Stimulated activated CD8-positive, alpha-beta memory T cell treated with anti-CD3 and anti-CD28 coated beads, Interleukin-2, amount 100 ng/mL, for 48 hours (primary cell): ENCODE data around the gene VTI1B.

Experiments used
- DNase-seq, 2 donors: peaks; one replicate each; pipeline ENCODE4 v3.0.0-alpha.2; 2020; ENCODE audit warnings: low read depth in 2 of 2

VTI1B gene

DNA sequence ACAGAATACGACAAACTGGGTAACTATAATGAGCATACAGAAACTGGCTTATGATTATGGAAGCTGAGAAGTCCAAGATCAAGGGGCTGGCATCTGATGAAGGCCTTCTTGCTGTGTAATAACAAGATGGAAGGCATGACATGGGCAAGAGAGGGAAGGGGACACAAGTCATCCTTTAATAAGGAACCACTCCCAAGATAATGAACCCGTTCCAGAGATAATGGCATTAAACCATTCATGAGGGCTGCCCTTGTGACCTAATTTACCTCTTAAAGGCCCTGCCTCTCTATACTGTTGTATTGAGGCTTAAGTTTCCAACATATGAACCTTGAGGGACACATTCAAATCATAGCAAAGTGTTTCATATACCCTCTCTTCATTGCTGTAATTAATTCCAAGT is 4.6 kb upstream of the VTI1B start:
- DNase-seq = no peak

GRCh38 chr14:67675219-67675582 is 769 bp upstream of the VTI1B start:
- peak in 1 of 2 donors; percentile 5 for DNase-seq

DNA sequence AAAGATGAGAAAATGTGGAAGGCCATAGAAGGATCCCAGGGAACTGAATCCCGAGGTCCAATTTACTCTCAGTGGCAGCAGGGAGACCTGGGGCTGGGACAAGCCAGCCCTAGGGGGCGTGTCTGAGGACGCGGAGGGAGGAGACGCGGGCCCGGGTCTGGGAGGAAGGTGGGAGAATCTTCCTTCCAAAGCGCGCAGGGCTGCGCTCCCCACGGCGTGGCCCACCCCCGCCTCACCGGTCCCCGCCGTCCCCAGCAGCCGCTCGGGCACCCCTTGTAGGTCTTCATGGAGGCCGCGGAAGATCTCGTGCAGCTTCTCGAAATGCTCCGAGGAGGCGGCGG is 323 bp downstream of the VTI1B start:
- DNase-seq = peak; percentile 33 to 47

GRCh38 chr14:67673451-67673850 is 981 bp downstream of the VTI1B start:
- no peak for DNase-seq

- DNase-seq = no peak
These were observed 5.9 kb downstream of the VTI1B start for GRCh38 chr14:67668559-67668958.

DNA sequence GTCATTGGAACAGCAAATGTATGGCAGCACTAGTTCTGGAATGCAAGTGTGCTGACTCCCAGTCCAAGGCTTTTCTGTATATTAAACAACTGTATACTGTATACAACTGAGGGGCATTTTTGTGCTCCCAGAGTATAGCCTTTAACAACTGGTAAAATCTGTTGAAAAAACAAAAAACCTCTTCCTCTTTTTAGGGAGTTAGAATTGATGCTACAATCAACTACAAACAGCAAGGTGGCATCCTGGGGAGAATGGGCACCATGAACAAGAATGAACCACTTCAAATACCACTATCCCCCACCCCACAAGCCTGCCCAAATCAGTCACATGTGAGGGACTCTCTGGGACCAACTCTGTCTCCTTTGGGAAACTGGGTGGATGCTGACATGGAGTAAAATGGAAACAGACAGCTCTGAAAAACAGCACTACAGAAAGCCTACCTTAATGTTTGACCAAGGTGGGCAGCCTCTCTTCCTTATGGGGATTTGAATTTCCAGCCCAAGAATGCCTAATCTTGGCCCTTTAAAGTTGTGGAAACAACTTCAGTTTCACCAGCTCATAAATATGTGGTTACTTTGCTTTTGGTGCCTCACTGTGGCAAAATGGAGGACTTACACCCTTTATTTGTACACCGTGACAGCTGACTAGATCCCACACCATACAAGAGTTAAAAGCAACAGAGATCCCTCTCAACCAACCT is 7.5 kb downstream of the VTI1B start:
- no peak for DNase-seq

DNA sequence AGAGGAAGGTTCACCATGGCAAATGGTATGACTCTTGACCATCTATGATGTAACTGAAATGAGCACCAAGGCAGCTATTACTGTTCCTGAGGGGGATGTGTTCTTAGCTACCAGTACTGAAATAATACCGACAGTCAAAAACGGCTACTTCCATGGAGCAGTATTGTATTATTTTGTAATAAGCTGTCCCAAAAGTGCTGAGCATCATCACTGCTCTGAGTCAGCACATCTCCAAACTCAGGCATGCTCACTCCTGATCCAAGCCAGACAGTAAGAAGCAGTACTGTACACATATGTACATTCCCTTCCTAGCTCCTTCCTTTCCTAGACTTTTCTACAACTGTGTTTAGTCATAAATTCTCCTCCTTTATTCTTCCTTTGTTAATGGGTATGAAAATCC is 8.6 kb downstream of the VTI1B start:
- DNase-seq = no peak

- DNase-seq = no peak
These were observed 10.8 kb downstream of the VTI1B start for GRCh38 chr14:67663633-67664032.

- DNase-seq = no peak
These were observed 20.7 kb downstream of the VTI1B start for GRCh38 chr14:67653651-67654280.

GRCh38 chr14:67652189-67652588 is 22.2 kb downstream of the VTI1B start:
- no peak for DNase-seq

DNA sequence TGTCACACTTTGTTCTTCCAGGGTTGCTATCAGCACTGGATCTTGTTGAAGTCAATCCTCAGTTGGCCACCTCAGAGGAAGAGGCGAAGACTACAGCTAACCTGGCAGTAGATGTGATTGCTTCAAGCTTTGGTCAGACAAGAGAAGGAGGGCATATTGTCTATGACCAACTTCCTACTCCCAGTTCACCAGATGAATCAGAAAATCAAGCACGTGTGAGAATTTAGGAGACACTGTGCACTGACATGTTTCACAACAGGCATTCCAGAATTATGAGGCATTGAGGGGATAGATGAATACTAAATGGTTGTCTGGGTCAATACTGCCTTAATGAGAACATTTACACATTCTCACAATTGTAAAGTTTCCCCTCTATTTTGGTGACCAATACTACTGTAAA is 23.7 kb downstream of the VTI1B start:
- no peak for DNase-seq

GRCh38 chr14:67650151-67650550 is 24.3 kb downstream of the VTI1B start:
- DNase-seq = no peak

- no peak for DNase-seq
These were observed 28.3 kb downstream of the VTI1B start for GRCh38 chr14:67646131-67646530.

GRCh38 chr14:67645414-67645813 is 29.0 kb downstream of the VTI1B start:
- no peak for DNase-seq

GRCh38 chr14:67644428-67644827 is 30.0 kb downstream of the VTI1B start:
- no peak for DNase-seq

- DNase-seq = no peak
These were observed 30.7 kb downstream of the VTI1B start for GRCh38 chr14:67643713-67644112.

DNA sequence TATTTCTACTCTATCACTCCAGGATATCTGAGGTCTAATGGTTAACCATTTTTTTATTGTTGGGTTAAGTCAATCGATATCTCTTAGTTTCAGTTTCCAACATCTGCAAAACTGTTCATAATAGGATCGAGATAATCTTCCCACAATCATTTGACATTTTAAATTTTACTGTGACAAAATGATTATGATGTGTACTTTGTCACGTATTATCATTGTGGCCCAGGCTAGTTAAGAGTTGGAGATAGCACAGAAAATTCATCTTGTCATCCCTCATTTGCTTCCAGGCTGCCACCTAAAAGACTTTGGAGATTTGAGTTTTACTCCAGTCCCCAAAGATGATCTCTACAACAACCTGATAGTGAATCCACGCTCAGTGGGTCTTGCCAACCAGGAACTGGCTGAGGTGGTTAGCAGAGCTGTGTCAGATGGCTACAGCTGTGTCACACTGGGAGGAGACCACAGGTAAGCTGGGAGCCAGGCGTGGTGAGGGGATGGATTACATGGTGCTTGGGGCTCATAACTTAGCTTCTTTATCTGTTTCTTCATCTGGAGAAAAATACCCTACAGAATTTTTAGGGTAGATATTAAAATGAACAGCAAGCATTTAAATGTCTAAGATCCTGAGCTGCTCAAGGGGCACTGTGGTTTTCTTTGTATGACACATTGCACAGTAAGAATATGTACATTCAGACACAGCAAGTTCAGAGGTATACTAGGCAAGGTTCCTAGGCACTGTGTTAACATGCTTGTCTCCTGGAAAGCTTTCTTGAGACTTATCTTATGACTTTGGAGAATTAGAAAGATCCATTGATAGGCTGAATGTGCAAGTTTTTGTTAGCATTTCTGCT is 32.3 kb downstream of the VTI1B start:
- DNase-seq = no peak

- no peak for DNase-seq
These were observed 33.0 kb downstream of the VTI1B start for GRCh38 chr14:67641480-67641879.

DNA sequence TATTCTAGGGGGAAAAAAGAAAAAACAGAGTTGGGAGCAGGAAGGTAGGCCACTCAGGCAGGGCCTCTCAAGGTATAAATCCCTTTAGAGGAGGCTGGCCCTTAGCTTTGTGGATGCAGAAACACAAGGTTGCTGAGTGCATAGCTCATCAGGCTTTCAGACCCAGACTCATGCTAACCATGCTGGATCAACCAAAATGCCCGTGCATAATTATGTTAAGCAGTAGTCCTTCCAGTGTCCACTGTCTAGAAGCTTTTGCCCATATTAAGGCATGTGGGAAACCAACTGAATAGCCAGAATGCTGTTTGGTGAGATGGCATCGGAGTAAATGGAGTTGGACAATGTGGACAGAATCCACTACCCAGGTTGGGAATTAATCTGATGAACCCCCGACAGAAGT is 35.8 kb downstream of the VTI1B start:
- DNase-seq = no peak

DNA sequence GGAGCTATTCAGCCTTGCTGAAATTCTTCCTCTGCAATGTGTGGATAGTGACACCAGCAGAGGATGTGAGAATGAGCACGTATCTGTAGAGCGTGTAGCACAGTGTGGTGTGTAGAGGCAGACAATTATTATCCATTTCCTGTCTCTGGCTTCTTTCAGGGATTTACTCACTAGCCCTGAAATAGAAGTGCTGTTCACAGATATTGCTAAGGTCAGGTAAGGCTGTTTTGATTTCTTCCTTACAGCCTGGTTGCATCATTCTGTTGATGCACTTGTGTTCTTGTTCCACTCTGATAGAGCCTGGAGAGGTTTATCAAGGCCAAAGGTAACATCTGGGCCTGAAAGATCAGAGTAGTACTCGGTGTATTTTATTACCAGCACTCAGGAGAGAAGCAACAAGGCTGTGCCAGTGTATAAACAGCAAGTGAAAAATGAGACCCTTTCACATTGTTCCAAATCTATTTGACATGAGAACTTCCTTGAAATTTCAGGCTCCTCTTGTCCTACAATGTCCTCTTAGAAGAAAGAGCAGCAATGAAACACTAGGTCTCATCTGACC is 38.0 kb downstream of the VTI1B start:
- no peak for DNase-seq

DNA sequence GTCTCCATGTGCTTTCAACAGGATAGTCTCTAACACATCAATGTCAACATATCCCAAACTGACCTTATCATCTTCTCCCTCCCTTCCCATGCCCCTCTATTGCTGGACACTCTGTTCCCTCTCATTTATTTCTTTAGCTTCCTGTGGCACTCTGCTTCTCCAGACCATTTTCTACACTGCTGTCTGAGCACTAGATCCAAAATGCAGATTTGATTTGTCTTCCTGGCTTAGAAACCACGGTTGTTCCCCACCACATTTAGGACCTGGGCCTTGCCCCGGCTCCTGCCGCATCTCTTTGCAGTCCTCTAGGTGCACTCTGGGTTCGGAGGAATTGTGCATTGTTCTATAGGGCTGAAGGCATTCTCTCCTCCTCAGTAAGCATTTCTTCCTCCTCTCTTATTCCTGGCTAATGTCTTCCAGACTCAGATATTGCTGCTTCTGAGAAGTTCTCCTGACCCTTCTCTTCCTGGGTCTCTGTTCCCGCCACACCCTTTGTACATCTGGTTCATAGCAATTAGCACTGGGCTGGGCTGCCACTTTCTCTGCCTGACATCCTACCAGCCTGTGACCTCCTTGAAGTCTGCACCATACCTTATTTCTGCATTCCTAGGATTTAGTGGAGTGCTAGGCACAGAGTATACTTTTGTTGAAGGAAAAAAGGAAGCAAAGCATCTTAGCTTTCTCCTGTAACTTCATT is 40.8 kb downstream of the VTI1B start:
- no peak for DNase-seq

GRCh38 chr14:67630938-67631337 is 43.5 kb downstream of the VTI1B start:
- no peak for DNase-seq
